Measurements from ENCODE around the gene SGSH. TPM values are rescaled to one million over a fixed set of nuclear protein-coding genes. Genes with fewer than 3 reads are reported as not detected.
A peak's percentile ranks its signal among the peaks of the same experiment; 100 is the strongest.
"Not testable (repeated sequence)": the region's sequence is repeated elsewhere in the genome, so short reads cannot be mapped to it uniquely, and the experiment has no call there.

Gene SGSH
- total RNA-seq, 3 donors from 2014 or later (not counting 1 experiment from before 2014, with no cell fraction given) = 73.4 to 96.5 (median 74.1) TPM

DNA sequence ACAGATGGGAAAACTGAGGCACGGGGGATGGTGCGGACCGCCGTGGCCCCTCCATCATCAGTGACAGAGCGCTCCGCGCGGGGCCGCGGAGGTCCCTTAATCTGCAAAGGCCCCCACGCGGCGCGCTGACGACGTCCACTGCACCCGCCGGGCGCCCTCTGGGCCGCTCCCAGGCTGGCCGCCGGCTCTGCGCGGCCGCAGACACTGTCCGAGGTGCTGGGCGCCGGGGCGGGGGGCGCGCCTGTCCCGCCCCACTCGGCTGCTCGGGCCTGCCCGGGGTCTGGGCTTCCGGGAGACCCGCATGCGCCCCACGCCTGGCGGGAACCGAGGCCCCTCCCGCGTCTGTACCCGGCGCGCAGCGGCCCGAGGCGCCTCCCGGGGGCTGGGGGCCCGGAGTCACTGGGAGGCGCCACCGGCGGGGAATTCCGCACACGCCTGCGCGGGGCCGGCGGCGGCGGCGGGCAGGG lies 40.0 kb upstream of the SGSH start:
- WGBS (ENCODE audit: insufficient coverage) = 2% methylated on average over 55 of the region's 63 CpGs

DNA sequence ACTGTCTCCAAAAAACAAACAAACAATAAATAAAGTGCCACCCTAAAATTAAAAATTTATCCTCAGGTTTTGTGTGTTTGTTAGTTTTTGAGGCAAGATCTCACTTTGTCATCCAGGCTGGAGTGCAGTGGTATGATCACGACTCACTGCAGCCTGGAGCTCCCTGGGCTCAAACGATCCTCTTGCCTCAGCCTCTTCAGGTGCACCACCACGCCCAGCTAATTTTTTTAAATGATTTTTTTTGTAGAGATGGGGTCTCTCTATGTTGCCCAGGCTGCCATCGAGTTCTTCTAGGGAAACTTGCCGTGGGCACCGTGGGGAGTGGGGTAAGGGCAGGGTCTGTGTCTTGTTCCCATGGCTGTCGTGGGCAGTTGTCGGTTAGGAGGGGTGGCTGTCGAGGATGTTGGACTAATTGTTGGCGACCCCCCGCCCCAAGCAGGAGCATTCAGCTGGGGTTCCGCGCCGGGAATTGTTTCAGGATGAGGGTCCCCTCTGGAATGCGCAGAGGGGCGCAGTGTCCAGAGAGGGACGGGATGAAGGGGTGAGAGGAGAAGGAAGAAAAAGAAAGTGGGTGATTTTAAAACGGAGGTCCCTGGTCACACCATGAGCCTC lies 39.4 kb upstream of the SGSH start:
- TF ChIP-seq, protein P1, sequence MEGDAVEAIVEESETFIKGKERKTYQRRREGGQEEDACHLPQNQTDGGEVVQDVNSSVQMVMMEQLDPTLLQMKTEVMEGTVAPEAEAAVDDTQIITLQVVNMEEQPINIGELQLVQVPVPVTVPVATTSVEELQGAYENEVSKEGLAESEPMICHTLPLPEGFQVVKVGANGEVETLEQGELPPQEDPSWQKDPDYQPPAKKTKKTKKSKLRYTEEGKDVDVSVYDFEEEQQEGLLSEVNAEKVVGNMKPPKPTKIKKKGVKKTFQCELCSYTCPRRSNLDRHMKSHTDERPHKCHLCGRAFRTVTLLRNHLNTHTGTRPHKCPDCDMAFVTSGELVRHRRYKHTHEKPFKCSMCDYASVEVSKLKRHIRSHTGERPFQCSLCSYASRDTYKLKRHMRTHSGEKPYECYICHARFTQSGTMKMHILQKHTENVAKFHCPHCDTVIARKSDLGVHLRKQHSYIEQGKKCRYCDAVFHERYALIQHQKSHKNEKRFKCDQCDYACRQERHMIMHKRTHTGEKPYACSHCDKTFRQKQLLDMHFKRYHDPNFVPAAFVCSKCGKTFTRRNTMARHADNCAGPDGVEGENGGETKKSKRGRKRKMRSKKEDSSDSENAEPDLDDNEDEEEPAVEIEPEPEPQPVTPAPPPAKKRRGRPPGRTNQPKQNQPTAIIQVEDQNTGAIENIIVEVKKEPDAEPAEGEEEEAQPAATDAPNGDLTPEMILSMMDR (IDR thresholded peaks at IDR 0.05) = no peak
- H3K9me3 ChIP-seq (ENCODE audit: control insufficient read depth, insufficient read depth, low read length) = no peaks in the 10 kb centered on the region
- H3K36me3 Mint-ChIP-seq = no peaks in the 10 kb centered on the region
- DNase-seq = peak in 1 of 2 donors; percentile 44
- peaks cover 28 to 36% of the 10 kb centered on the region in 2 donors for H3K4me1 Mint-ChIP-seq
- H3K27ac Mint-ChIP-seq = peak overlapping the region; percentile 89 to 96
- peak overlapping the region; percentile 83 for H3K27ac ChIP-seq (ENCODE audit: low read length)
- peak overlapping the region; percentile 95 for H3K4me3 Mint-ChIP-seq
- no peaks in the 10 kb centered on the region for H3K27me3 Mint-ChIP-seq (ENCODE audit: low read depth in 2 of 2)
- peak overlapping the region; percentile 37 for H3K4me3 ChIP-seq (ENCODE audit: low read length)
- 66% methylated on average over 18 of the region's 18 CpGs for WGBS (ENCODE audit: insufficient coverage)
- H3K36me3 ChIP-seq (ENCODE audit: control insufficient read depth, insufficient read depth, low read length) = no peaks in the 10 kb centered on the region
- intact Hi-C loops (cut with micrococcal nuclease) = loop anchor here (10.0 kb wide), 1 partner anchor 165 kb away; no protein-coding TSS in a partner anchor
- no peaks in the 10 kb centered on the region for H3K9me3 Mint-ChIP-seq
- H3K4me1 ChIP-seq (ENCODE audit: control insufficient read depth, insufficient read depth, low read length) = peaks cover 50% of the 10 kb centered on the region
- no peak for ATAC-seq
- no peaks in the 10 kb centered on the region for H3K27me3 ChIP-seq (ENCODE audit: control insufficient read depth, insufficient read depth, low read length)

More for the DNA sequence above, 40.0 kb upstream of the SGSH start:
- Mint-ChIP-seq H3K27ac (peak overlapping the region; percentile 89 to 96), H3K4me3 (peak overlapping the region; percentile 95), H3K9me3 (no peaks in the 10 kb centered on the region), H3K27me3 (ENCODE audit: low read depth in 2 of 2) (no peaks in the 10 kb centered on the region), H3K4me1 (peaks cover 28 to 36% of the 10 kb centered on the region in 2 donors), H3K36me3 (no peaks in the 10 kb centered on the region)
- H3K4me3 ChIP-seq (ENCODE audit: low read length) = peak overlapping the region; percentile 37
- TF ChIP-seq, protein P1 (IDR thresholded peaks at IDR 0.05) = no peak
- no peaks in the 10 kb centered on the region for H3K9me3 ChIP-seq (ENCODE audit: control insufficient read depth, insufficient read depth, low read length)
- intact Hi-C loops (cut with micrococcal nuclease) = no loop called here
- H3K27me3 ChIP-seq (ENCODE audit: control insufficient read depth, insufficient read depth, low read length) = no peaks in the 10 kb centered on the region
- peak; percentile 79 to 93 for DNase-seq
- peaks cover 50% of the 10 kb centered on the region for H3K4me1 ChIP-seq (ENCODE audit: control insufficient read depth, insufficient read depth, low read length)
- H3K36me3 ChIP-seq (ENCODE audit: control insufficient read depth, insufficient read depth, low read length) = no peaks in the 10 kb centered on the region
- peak overlapping the region; percentile 83 for H3K27ac ChIP-seq (ENCODE audit: low read length)
- ATAC-seq = peak; percentile 72 to 84 (median 76)

DNA sequence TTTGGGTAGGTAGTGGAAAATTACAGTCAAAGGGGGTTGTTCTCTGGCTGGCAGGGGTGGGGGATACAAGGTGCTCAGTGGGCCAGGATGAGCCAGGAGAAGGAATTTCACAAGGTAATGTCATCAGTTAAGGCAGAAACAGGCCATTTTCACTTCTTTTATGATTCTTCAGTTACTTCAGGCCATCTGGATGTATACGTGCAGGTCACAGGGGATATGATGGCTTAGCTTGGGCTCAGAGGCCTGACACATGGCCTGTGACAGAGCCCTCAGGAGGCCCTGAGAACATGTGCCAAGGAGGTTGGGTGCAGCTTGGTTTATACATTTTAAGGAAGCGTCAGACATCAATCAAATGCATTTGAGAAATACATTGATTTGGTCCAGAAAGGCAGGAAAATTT lies 38.2 kb upstream of the SGSH start:
- peaks cover 43% of the 10 kb centered on the region for H3K4me1 ChIP-seq (ENCODE audit: control insufficient read depth, insufficient read depth, low read length)
- H3K4me3 Mint-ChIP-seq = peak overlapping the region; percentile 95
- intact Hi-C loops (cut with micrococcal nuclease) = loop anchor here (10.0 kb wide), 1 partner anchor 163 kb away; no protein-coding TSS in a partner anchor

DNA sequence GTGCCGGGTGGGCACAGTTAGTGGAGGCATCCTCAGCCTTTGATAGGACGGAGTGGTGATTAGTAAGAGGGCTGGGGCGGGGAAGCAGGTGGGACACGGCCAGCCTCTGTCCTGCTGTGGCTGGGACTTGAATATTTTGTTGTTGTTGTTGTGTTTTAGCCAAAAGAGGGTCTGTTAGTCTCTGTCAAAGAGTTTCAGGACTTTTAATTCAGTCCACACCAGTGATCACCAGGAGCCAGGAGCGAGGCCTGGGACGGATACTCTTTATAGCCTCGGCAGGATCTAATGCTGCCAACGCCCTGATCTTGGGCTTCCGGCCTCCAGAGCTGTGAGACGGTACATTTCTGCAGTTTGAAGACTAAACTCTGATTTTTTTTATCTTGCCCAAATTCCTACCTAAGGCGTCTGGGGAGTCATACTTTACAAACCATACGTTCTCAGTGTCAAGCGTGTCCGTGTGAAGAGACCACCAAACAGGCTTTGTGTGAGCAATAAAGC lies 37.6 kb upstream of the SGSH start:
- Mint-ChIP-seq H3K27me3 (ENCODE audit: low read depth in 2 of 2) (no peaks in the 10 kb centered on the region), H3K4me1 (peaks cover 29 to 39% of the 10 kb centered on the region in 2 donors), H3K9me3 (no peaks in the 10 kb centered on the region), H3K4me3 (peak overlapping the region; percentile 95), H3K36me3 (no peaks in the 10 kb centered on the region), H3K27ac (peak overlapping the region in 1 of 2 donors; percentile 96)
- intact Hi-C loops (cut with micrococcal nuclease) = loop anchor here (10.0 kb wide), 1 partner anchor 163 kb away; no protein-coding TSS in a partner anchor
- Histone ChIP-seq H3K4me1 (ENCODE audit: control insufficient read depth, insufficient read depth, low read length) (peaks cover 37% of the 10 kb centered on the region), H3K36me3 (ENCODE audit: control insufficient read depth, insufficient read depth, low read length) (no peaks in the 10 kb centered on the region), H3K4me3 (ENCODE audit: low read length) (no peak overlapping the region), H3K27me3 (ENCODE audit: control insufficient read depth, insufficient read depth, low read length) (no peaks in the 10 kb centered on the region), H3K27ac (ENCODE audit: low read length) (no peak overlapping the region), H3K9me3 (ENCODE audit: control insufficient read depth, insufficient read depth, low read length) (no peaks in the 10 kb centered on the region)
- no peak for ATAC-seq
- TF ChIP-seq, protein P1 (IDR thresholded peaks at IDR 0.05) = no peak
- peak in 1 of 2 donors; percentile 33 for DNase-seq
- 84% methylated on average over 14 of the region's 14 CpGs for WGBS (ENCODE audit: insufficient coverage)

More for the DNA sequence above, 38.2 kb upstream of the SGSH start:
- 69% methylated on average over 2 of the region's 2 CpGs for WGBS (ENCODE audit: insufficient coverage)
- H3K4me3 ChIP-seq (ENCODE audit: low read length); H3K27me3 ChIP-seq (ENCODE audit: control insufficient read depth, insufficient read depth, low read length); H3K9me3 ChIP-seq (ENCODE audit: control insufficient read depth, insufficient read depth, low read length); H3K27me3 Mint-ChIP-seq (ENCODE audit: low read depth in 2 of 2); H3K36me3 Mint-ChIP-seq; DNase-seq; H3K36me3 ChIP-seq (ENCODE audit: control insufficient read depth, insufficient read depth, low read length); H3K27ac ChIP-seq (ENCODE audit: low read length); ATAC-seq; H3K9me3 Mint-ChIP-seq: not testable (repeated sequence)
- Mint-ChIP-seq H3K4me1 (peaks cover 29 to 37% of the 10 kb centered on the region in 2 donors), H3K27ac (peak overlapping the region; percentile 89 to 96)

Data from natural killer cell (primary cell).